Lower lobe of right lung (tissue), 2 donors: Measurements from ENCODE around the gene BZW2. TPM values are rescaled to one million over a fixed set of nuclear protein-coding genes. Genes with fewer than 3 reads are reported as not detected.
A peak's percentile ranks its signal among the peaks of the same experiment; 100 is the strongest.

Experiments used
- ATAC-seq, 2 donors: fragments of 200-7000 bp; cut with Tn5 transposase; one replicate each; pipeline ENCODE4 v1.9.1; 2020 to 2022; ENCODE audit warnings: mild to moderate bottlenecking in 2 of 2, moderate library complexity in 2 of 2
- DNase-seq: peaks from one replicate; pipeline ENCODE4 v3.0.0-alpha.2; 2020
- H3K27ac ChIP-seq: fragments of 200-600 bp; one replicate; pipeline ENCODE4 v1.8.0; 2022
- H3K27me3 ChIP-seq: fragments of 200-600 bp; one replicate; pipeline ENCODE4 v1.8.0; 2022; ENCODE audit warnings: low read depth
- H3K36me3 ChIP-seq: fragments of 200-600 bp; one replicate; pipeline ENCODE4 v1.8.0; 2022; ENCODE audit warnings: mild to moderate bottlenecking
- H3K4me1 ChIP-seq: fragments of 200-600 bp; one replicate; pipeline ENCODE4 v1.8.0; 2022
- H3K4me3 ChIP-seq: fragments of 200-600 bp; one replicate; pipeline ENCODE4 v1.8.0; 2022; ENCODE audit warnings: mild to moderate bottlenecking
- H3K9me3 ChIP-seq: fragments of 200-600 bp; one replicate; pipeline ENCODE4 v1.8.0; 2022
- CTCF ChIP-seq: fragments of 200-600 bp; IDR thresholded peaks from one replicate; pipeline ENCODE4 v1.8.0; 2022; ENCODE audit warnings: antibody characterized with exemption, mild to moderate bottlenecking
- intact Hi-C: fragments of 100-400 bp; cut with DNase I; formaldehyde crosslinking; loops from one replicate; pipeline ENCODE4 v1.11.0; 2022
- total RNA-seq: library from RNA; stranded (reverse); fragmentation: NEBNext Ultra II Directional; extraction: Animal tissue kit (Norgen Biotek cat#: 25700); gene quantifications from one replicate; pipeline ENCODE4 v1.2.1, GENCODE V29; 2021
- donor health status: DM: no; HTN: yes; CAD: no; lungs with severe emphysema.

BZW2 gene
- total RNA-seq, 1 donor from 2014 or later: 24.6 TPM

- no peak for ATAC-seq
- H3K36me3 ChIP-seq: no peaks in the 10 kb centered on the region
- H3K27ac ChIP-seq: no peak overlapping the region
- DNase-seq: no peak
- H3K9me3 ChIP-seq: no peaks in the 10 kb centered on the region
- H3K27me3 ChIP-seq: no peaks in the 10 kb centered on the region
- TF ChIP-seq CTCF: no peak
- H3K4me1 ChIP-seq: no peaks in the 10 kb centered on the region
- no peak overlapping the region for H3K4me3 ChIP-seq
- intact Hi-C loops: no loop called here
Measured at GRCh38 chr7:16743236-16743635, 97.3 kb downstream of the BZW2 start.

GRCh38 chr7:16744518-16745250 lies 98.7 kb downstream of the BZW2 start:
- Histone ChIP-seq H3K27me3 (no peaks in the 10 kb centered on the region), H3K27ac (no peak overlapping the region), H3K36me3 (no peaks in the 10 kb centered on the region), H3K9me3 (no peaks in the 10 kb centered on the region), H3K4me1 (no peaks in the 10 kb centered on the region), H3K4me3 (no peak overlapping the region)
- intact Hi-C loops: no loop called here
- no peak for TF ChIP-seq CTCF
- no peak for DNase-seq
- no peak for ATAC-seq

GRCh38 chr7:16745645-16746044 lies 99.7 kb downstream of the BZW2 start:
- ATAC-seq (no peak), DNase-seq (no peak)
- H3K4me3 ChIP-seq: no peak overlapping the region
- no peaks in the 10 kb centered on the region for H3K4me1 ChIP-seq
- H3K36me3 ChIP-seq: no peaks in the 10 kb centered on the region
- no peaks in the 10 kb centered on the region for H3K9me3 ChIP-seq
- TF ChIP-seq CTCF: no peak
- intact Hi-C loops: no loop called here
- H3K27me3 ChIP-seq: no peaks in the 10 kb centered on the region
- H3K27ac ChIP-seq: no peak overlapping the region

GRCh38 chr7:16747102-16747501 lies 101.1 kb downstream of the BZW2 start:
- ATAC-seq: no peak
- H3K4me1 ChIP-seq: no peaks in the 10 kb centered on the region
- no peaks in the 10 kb centered on the region for H3K36me3 ChIP-seq
- no peak overlapping the region for H3K4me3 ChIP-seq
- no peaks in the 10 kb centered on the region for H3K27me3 ChIP-seq
- no peak overlapping the region for H3K27ac ChIP-seq
- TF ChIP-seq CTCF: no peak
- no peaks in the 10 kb centered on the region for H3K9me3 ChIP-seq
- intact Hi-C loops: no loop called here
- no peak for DNase-seq

GRCh38 chr7:16753102-16753931 lies 107.3 kb downstream of the BZW2 start, which contains the start of gene TSPAN13:
Gene TSPAN13, plus strand, starts transcription at chr7:16753755. Its CDS starts 213 bp downstream, at chr7:16753968.
- intact Hi-C loops: no loop called here
- ATAC-seq (peak; percentile 97), DNase-seq (peak; percentile 93)
- Histone ChIP-seq H3K4me1 (no peaks in the 10 kb centered on the region), H3K27me3 (no peaks in the 10 kb centered on the region), H3K27ac (peak within 1 kb of the TSS; percentile 65), H3K4me3 (peak within 1 kb of the TSS; percentile 75), H3K9me3 (no peaks in the 10 kb centered on the region), H3K36me3 (no peaks in the 10 kb centered on the region)
- TF ChIP-seq CTCF: no peak
